NCI-H2227 treated with DMSO at 0.1 percent for 48 hours (cell line): ENCODE data around the gene TJP3.

Source experiments
- DNase-seq: peaks from one replicate; lab custom pipeline; 2025; lab: John Stamatoyannopoulos, UW

Gene TJP3

DNA sequence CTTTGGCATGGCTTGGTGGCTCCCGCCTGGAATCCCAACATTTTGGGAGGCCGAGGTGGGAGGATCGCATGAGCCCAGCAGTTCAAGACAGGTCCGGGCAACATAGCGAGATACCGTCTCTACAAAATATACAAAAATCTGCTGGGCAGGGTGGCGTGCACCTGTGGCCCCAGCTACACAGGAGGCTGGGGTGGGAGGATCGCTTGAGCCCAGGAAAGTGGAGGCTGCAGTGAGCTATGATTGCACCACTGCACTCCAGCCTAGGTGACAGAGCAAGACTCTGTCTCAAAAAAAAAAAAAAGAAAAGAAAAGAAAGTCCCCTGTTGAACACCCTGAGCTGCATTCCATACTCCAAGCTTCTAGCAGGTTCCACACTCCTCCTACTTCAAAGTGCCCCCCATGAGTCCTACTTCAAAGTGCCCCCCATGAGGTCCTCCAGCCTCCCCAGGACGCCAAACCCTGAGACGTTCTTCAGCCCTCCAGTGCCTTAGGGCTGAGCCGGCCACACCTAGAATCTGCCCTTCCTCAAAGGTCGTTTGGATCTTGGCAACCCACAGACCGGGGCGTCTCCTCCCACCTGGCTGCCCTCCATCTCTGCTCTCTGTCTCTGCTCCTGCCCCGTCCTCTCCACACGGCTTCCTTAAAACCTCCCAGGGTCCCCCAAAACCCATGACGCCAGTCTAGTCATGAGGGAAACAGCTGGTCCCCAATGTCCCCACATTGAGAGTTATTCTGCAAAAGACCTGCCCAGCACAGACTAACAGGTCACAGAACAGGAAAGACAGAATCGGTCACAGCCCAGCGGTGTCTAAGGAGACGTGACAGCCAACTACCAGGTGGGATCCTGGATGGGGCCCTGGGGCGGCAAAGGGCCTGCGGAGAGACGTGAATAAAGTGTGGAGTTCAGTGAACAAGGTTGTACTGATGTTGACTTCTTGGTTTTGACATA is 4.8 kb downstream of the TJP3 start:
- no peak for DNase-seq

DNA sequence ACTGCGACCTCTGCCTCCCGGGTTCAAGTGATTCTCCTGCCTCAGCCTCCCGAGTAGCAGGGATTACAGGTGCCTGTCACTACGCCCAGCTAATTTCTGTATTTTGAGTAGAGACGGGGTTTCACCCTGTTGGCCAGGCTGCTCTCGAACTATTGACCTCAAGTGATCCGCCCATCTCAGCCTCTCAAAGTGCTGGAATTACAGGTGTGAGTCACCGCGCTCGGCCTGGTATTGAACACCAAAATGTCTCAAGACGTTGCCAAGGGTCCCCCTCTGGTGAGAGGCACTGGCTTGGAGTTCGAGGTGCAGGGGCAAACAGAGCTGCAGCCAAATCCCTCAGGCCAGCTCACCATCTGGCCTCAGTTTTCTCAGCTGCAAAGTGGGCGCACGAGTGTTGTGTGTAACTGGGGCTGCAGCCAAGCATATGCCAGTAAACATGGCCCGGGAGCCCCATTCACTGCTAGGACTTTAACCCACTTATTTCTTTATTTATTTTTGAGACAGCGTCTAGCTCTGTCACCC is 8.0 kb downstream of the TJP3 start:
- DNase-seq: no peak

DNA sequence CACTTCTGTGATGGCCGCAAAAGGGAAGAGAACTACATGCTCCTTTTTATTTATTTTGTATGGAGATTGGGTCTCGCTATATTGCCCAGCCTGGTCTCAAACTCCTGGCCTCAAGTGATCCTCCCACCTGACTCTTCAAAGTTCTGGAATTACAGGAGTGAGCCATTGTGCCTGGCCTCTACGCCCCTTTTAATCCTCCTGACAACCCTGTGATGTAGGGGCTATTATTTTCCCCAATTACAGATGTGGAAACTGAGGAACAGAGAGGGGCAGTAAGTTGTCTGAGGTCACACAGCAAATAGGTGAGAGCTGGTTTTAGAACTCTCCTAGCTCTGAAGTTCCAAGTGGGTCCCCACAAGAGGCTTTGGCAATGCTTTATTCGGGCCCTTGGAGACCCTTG is 11.7 kb downstream of the TJP3 start:
- DNase-seq: no peak

DNA sequence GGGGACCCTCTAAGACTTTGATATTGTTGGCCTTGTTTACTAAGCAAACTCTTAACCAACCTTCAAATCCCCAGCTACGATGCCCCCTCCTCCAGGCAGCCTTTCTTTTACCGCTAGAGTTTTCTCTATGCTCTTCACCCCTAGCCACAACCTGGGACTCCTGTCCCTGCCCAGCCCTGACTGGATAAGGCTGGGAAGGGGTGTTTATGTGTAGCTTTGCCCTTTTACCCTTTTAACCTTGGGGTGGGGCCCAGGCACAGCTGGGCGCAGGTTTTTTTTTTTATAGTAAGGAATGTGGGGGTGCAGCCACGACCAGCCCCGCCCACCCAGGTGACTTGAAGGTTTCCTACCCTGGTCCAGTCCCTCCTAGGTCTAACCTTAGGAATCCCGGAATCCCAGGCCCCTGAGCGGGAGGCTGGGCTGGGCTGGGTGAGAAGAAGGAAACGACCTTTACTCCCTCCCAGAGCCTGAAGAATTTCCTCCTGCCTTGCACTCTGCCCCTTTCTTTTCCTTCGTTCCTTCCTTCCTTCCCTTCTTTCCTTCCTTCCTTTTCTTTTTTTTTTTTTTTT is 12.2 kb downstream of the TJP3 start:
- no peak for DNase-seq

DNA sequence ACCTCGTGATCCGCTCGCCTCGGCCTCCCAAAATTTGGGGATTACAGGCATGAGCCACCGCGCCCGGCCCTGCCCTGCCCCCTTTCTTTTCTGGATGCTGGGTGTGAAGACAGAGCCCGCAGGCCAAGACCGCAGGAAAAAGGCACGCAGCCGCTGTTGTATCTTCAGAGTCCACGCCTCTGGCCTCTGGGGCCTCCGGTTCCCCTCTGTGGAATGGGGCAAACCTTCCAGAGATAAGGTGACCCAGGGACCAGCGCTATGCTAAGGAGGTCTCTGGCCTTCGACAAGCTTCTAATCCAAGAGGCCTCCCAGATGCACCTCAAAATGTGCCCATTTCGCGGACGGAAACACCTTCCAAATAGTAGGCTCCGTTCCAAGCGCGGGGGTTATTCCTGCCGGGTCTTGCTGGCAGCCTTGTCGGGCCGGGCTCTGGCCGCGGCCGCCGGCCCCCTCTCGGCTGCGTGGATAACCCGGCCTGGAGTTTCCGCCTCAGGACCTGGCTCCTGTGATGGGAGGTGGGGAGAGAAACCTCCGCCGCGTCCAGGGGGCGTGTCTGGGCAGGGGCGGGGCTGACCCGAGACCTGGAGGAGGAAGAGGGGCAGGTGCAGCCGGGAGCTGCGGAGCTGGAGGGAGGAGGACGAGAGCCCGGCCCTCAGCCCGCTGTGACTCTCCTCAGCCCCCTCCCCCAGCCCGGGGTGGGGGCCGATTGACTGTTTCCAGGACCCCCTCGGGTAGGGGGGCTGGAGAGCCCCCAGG is 13.1 kb downstream of the TJP3 start:
- peak; percentile 59 for DNase-seq

DNA sequence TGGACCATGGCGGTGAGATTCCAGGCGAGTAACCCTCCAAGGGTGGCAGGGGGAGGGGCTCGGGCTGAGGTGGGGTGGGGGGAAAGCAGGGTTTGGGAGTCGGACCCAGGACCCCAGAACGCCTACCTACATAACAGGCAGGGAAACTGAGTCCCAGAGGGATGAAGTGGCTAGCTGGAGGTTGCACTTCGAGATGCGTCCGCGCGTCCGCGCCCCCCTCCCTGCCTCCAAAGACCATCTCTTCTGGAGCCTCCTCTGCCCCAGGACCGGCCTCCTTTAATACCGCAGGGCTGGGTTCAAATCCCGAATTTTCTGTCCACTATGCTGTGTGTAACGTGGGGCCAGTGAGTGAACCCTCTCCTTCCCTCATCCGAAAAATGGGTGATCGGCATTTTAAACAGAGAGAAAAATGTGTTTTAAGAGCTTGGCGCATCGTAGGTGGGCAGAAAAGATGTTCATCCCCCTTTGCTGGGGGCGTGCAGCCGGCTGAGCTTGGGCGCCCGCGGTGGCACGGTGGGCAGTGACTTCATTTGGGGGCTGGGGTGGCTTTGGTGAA is 13.8 kb downstream of the TJP3 start:
- no peak for DNase-seq

DNA sequence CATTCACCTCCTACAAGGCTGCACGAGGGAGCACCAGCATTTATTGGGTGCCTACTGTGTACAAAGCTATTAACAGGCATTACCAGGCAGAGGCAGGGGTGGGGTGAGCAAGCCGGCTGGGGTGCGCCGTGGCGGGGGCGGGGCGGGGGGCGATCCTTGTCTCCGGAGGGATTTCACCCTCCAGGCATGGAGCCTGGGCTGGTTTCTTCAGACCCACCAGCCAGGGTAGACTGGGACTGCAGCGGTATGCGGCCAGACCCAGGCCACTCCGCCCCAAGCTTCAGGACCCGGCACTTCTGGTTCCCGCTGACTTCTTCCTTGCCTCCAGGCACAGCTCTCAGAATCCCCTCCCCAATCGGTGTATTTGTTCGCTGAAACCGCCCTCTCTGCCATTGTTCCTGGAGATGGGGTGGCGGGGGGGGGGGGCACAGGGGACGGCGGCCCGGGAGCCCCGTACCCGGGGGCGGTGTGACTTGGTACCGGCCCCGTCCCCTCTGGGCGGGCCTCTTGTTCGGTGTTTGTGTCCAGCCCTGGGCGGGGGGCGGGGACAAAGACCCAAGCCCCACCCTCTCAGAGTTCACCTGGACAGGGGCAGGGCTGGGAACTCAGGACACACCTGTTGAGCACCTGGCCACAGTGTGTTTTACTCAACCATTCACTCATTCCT is 14.4 kb downstream of the TJP3 start:
- peak; percentile 7 for DNase-seq

DNA sequence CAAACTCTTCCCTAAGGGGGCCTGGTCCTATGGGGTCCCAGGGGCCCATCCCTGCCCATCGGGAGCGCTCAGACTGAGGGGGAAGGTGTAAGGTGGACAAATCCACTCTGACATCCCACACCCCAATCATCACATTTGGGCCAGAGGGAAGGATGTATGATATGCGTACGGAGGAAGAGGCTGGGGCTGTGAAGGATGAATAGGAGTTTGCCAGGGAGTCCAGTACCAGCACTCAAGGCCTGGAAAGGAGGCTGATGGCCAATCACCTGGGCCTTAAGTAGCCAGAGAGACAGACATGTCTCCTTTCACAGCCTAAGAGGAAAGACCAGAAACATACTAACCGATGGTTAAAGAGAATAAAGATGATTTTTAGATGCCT is 14.9 kb downstream of the TJP3 start:
- DNase-seq: no peak

DNA sequence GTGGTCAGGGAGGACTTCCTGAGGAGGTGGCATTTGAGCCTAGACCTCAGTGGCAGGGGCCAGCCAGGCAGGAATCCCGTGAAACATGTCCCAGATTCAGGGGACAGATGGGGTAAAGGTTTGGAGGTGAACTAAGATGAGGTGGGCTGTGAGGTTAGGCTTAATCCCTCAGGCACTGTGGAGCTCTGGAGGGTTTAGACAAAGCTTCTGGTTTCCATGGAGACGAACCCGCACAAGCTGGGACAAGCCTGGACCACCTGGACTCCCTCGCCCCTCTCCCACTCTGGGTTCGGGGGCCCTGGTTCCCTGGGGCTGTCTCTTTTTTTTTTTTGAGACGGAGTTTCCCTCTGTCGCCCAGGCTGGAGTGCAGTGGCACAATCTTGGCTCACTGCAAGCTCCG is 15.7 kb downstream of the TJP3 start:
- no peak for DNase-seq

DNA sequence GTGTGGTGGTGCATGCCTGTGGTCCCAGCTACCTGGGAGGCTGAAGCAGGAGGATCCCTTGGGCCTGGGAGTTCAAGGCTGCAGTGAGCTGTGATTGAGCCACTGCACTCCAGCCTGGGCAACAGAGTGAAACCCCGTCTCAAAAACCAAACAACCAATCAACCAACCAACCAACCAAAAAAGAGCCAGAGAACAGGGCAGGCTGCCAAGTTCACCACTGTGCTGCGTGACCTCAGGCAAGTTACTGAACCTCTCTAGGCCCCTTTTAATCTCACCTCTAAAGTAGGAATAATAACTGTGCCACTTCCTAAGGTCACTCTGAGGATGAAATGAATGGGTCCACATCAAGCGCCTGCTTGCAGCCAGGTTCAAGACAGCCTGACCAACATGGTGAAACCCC is 16.9 kb downstream of the TJP3 start:
- no peak for DNase-seq

DNA sequence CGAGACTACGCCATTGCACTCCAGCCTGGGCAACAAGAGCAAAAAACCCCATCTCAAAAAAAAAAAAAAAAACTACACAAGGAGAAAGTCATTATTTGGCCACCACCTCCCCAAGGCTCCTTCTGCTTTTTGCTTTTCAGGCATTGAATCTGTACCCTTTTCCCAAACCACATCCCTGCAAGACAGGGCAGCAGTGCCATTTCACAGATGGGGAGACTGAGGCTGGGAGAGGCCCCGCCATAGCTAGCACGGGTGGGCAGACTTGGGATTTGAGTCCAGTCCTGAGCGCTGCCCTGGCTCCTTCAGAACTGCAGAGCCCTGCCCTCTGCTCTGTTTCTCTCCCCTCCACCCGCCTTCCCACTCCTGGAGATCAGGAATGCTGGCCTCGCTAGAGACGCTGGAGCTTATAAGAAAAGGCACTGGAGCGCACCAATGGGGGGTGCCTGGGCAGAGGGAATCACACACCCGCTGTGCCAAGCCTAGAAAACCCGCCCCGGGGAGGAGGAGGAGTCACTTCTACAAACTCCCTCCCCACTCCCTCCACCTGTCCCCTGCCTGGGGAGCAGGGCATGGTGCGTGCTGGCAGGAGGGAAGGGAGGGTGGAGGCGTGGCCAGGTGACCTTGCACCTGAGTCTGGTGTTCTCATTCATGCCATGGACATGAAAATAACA is 17.6 kb downstream of the TJP3 start:
- DNase-seq: no peak

DNA sequence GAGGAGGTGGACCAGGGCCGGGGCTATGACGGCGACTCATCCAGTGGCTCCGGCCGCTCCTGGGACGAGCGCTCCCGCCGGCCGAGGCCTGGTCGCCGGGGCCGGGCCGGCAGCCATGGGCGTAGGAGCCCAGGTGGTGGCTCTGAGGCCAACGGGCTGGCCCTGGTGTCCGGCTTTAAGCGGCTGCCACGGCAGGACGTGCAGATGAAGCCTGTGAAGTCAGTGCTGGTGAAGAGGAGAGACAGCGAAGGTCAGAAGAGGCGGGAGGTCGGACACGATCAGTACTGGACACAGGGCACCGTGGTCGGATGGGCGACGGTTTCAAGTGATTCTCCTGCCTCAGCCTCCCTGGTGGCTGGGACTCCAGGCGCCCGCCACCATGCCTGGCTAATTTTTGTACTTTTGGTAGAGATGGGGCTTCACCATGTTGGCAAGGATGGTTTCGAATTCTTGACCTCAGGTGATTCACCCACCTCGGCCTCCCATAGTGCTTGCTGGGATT is 22.3 kb downstream of the TJP3 start:
- no peak for DNase-seq

DNA sequence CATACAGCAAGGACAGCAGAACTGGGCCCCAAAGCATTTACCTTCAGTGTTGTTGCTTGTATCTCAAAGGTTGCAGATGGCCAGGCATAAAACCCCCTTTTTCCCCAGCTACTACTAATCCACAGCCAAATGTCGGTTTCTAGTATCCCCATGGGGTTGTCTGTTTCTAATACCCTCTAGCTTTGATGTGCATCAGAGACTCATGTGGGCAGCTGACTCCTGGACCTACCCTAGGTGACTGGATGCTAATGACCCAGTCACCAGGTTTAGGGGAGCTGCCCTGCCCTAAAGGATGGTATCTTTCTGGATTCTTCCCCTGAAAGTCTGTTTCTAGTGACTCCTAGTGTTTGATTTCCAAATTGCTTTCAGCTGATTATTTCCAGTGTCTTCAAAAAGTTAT is 23.9 kb downstream of the TJP3 start:
- no peak for DNase-seq

DNA sequence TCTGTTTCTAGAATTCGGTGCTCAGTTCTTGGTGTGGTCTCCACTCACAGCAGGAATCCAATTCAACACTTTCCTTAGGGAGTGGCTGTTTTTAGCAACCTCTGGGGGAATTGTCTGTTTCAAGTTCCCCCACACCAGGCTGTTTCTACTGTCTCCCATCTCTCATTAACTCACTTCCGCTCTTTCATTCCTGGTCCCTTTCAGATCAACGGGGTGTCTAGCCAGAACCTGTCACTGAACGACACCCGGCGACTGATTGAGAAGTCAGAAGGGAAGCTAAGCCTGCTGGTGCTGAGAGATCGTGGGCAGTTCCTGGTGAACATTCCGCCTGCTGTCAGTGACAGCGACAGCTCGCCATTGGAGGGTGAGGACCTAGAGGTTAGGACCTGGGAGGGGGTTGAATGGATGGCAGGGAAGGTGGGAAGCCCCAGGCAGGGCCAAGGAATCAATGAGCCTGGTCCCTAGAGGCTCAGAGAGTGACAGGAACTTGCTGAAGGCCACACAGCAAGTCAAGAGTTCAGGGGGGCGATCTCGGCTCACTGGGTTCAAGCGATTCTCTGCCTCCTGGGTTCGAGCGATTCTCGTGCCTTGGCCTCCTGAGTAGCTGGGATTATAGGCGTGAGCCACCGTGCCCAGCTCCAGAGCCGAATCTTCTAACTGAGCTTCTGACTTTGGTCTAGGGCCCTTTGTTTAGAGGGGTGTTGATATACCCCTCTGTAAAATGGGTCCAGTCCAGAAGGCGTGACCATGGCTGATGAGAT is 25.5 kb downstream of the TJP3 start:
- DNase-seq: no peak

DNA sequence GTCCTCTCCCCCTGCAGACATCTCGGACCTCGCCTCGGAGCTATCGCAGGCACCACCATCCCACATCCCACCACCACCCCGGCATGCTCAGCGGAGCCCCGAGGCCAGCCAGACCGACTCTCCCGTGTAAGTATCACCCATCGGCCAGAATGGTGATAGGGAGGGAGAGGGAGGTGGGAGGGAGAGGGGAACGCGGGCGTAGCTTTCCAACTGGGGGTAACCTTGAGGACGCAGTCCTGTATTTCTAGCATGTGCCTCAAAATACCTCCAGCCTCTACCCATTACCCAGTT is 26.1 kb downstream of the TJP3 start:
- DNase-seq: no peak

DNA sequence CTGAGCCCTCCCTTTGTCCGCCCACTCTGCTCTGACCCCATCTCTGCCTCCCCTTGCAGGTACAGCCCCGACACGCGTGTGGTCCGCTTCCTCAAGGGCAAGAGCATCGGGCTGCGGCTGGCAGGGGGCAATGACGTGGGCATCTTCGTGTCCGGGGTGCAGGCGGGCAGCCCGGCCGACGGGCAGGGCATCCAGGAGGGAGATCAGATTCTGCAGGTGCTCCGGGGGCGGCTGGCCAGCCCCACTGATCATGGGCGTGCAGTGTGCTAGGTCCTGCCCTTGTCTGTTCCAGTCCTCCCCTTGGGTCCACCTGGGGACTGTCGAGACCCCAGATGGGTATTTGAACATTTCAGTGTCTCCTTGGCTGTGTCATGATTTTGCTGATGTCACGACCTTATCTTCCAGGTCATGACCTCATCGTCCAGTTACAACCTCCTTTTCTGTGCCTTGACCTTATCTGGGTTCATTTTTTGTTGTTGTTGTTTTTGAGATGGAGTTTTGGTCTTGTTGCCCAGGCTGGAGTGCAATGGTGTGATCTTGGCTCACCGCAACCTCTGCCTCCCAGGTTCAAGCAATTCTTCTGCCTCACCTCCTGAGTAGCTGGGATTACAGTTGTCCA is 28.0 kb downstream of the TJP3 start:
- no peak for DNase-seq

DNA sequence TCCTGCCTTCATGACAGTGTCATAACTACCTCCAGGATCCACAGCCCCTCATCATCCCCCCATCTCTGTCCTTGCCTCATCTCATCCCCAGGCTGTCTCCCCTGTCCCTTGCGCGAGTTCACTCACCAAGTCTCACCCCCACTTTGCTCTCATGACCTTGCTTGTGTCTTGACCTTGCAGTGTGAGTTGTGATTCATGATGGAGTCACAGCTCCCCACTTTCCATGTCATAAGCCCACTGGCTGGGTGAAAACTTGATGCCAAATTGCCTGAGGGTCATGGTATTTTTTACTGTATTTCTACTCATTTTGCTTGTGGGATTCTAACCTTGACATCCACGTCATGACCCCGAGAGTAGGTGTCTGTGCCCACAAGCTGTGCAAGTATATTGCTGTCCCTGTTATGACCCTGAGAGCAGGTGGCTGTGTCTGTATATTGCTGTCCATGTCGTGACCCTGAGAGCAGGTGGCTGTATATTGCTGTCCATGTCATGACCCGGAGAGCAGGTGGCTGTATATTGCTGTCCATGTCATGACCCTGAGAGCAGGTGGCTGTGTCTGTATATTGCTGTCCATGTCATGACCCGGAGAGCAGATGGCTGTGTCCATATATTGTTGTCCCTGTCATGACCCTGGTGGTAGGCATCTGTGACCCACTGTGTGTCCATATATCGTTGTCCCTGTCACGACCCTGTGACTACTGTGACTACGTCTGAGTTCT is 29.5 kb downstream of the TJP3 start:
- DNase-seq: no peak

DNA sequence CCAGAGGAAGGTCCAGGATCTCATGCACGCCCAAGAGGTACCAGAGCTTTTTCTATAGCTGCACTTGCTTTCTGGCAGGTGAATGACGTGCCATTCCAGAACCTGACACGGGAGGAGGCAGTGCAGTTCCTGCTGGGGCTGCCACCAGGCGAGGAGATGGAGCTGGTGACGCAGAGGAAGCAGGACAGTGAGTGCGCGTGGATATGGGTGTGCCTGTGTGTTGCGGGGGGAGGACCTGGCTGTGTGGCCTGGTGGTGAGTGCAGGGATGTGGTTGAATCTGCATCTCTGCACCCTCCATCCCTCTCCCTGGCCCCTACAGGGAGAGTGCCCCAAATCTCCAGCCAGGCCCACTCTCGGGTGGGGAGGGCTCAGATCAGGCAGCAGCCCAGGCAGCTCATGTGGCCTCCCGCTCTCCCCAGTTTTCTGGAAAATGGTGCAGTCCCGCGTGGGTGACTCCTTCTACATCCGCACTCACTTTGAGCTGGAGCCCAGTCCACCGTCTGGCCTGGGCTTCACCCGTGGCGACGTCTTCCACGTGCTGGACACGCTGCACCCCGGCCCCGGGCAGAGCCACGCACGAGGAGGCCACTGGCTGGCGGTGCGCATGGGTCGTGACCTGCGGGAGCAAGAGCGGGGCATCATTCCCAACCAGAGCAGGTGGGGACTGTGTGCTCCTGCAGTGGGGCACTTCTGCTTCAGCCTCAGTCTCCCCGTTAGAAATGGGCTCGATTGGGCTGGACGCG is 30.5 kb downstream of the TJP3 start:
- no peak for DNase-seq

DNA sequence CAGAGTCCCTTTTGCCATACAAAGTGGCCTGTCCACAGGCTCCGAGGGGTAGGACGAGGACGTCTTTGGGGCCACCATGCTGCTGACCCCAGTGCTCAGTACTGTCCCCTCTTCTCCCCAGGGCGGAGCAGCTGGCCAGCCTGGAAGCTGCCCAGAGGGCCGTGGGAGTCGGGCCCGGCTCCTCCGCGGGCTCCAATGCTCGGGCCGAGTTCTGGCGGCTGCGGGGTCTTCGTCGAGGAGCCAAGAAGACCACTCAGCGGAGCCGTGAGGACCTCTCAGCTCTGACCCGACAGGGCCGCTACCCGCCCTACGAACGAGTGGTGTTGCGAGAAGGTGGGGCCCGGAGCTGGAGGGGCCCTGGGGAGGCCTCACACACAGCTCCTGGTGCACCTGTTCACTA is 32.2 kb downstream of the TJP3 start:
- no peak for DNase-seq
